Esophagus squamous epithelium (tissue), 5 donors: ENCODE results near the gene HDAC10. TPM values are rescaled to one million over a fixed set of nuclear protein-coding genes. Genes with fewer than 3 reads are reported as not detected.

Experiments used
- DNase-seq: peaks from one replicate; lab custom pipeline; 2025; lab: John Stamatoyannopoulos, UW
- H3K27ac ChIP-seq, 4 donors: fragments of 200-600 bp; sonication (generic); one replicate each; pipeline ENCODE4 v1.5.1; 2016 to 2019; ENCODE audit warnings: mild to moderate bottlenecking in 1 of 4
- H3K27me3 ChIP-seq, 4 donors: fragments of 200-600 bp; sonication (generic); 1 replicate in 3 of 4; 2 replicates in 1 of 4; pipeline versions ENCODE4 v1.5.1 to v1.6.0; 2017 to 2021; ENCODE audit warnings: antibody characterized with exemption in 1 of 4
- H3K36me3 ChIP-seq, 3 donors: fragments of 200-600 bp; sonication (generic); one replicate each; pipeline ENCODE4 v1.5.1; 2016 to 2019
- H3K4me1 ChIP-seq, 3 donors: fragments of 200-600 bp; sonication (generic); one replicate each; pipeline ENCODE4 v1.5.1; 2017 to 2019
- H3K4me3 ChIP-seq, 4 donors: fragments of 200-600 bp; sonication (generic); 1 replicate in 3 of 4; 2 replicates in 1 of 4; pipeline ENCODE4 v1.5.1; 2016 to 2019; ENCODE audit warnings: mild to moderate bottlenecking in 2 of 4, moderate library complexity in 1 of 4
- H3K9me3 ChIP-seq, 3 donors: fragments of 200-600 bp; sonication (generic); one replicate each; pipeline ENCODE4 v1.5.1; 2016 to 2019
- CTCF ChIP-seq, 6 experiments: fragments of 450-650 bp in 4 of 6; fragments of 200-600 bp in 2 of 6; sonication (generic) in 2 of 6; IDR thresholded peaks; one replicate each; pipeline ENCODE4 v1.5.1; 2016 to 2019; ENCODE audit warnings: antibody characterized with exemption in 6 of 6, mild to moderate bottlenecking in 4 of 6, moderate library complexity in 4 of 6
- POLR2A ChIP-seq, 4 donors: fragments of 450-650 bp; IDR thresholded peaks; one replicate each; pipeline ENCODE4 v1.6.1; 2017; ENCODE audit warnings: antibody characterized with exemption in 4 of 4, mild to moderate bottlenecking in 4 of 4, moderate library complexity in 3 of 4
- WGBS, 2 donors: methylation state at CpG; one replicate each; pipeline ENCODE4 v1.1.5; 2018; 5-methylcytosine and 5-hydroxymethylcytosine counted together
- intact Hi-C: fragments of 100-400 bp; cut with DNase I; formaldehyde crosslinking; loops from one replicate; pipeline ENCODE4 v1.15.0; 2022
- total RNA-seq, 4 donors: library from RNA; depleted of rRNA; stranded (reverse); fragments of >200 nt; gene quantifications; one replicate each; pipeline ENCODE4 v1.1.0, GENCODE V29; 2016
- donor health status: DM: yes; HTN: yes; CAD: no.

The HDAC10 gene
- total RNA-seq, 4 donors from 2014 or later: 18.2 to 46.3 (median 35.6) TPM

- no peak for DNase-seq
- H3K4me1 ChIP-seq: peaks cover 37 to 64% (median 47%) of the 10 kb centered on the region in 3 donors
- 75 to 84% methylated on average over 3 to 14 of the region's 15 CpGs for WGBS, 2 donors
- no peaks in the 10 kb centered on the region for H3K9me3 ChIP-seq
- H3K36me3 ChIP-seq: no peaks in the 10 kb centered on the region
- intact Hi-C loops: no loop called here
- H3K27me3 ChIP-seq: peaks cover 0 to 39% (median 0%) of the 10 kb centered on the region in 4 donors
- TF ChIP-seq CTCF (IDR thresholded peaks at IDR 0.05) (no peak), POLR2A (IDR thresholded peaks at IDR 0.05) (no peak)
- H3K27ac ChIP-seq: no peak overlapping the region
- H3K4me3 ChIP-seq: no peak overlapping the region
Observed at GRCh38 chr22:50264946-50265669, 14.0 kb upstream of the HDAC10 start.

GRCh38 chr22:50264104-50264745, 13.2 kb upstream of the HDAC10 start:
- H3K4me1 ChIP-seq: peaks cover 37 to 59% (median 40%) of the 10 kb centered on the region in 3 donors
- TF ChIP-seq CTCF (IDR thresholded peaks at IDR 0.05): no peak
- TF ChIP-seq POLR2A (IDR thresholded peaks at IDR 0.05): no peak
- DNase-seq: no peak
- no peaks in the 10 kb centered on the region for H3K9me3 ChIP-seq
- peaks cover 0 to 48% (median 0%) of the 10 kb centered on the region in 4 donors for H3K27me3 ChIP-seq
- 58% methylated on average over 6 of the region's 15 CpGs; no CpG with 5 or more reads in 1 of the 2 donors for WGBS, 2 donors
- no peaks in the 10 kb centered on the region for H3K36me3 ChIP-seq
- intact Hi-C loops: no loop called here
- no peak overlapping the region for H3K4me3 ChIP-seq
- H3K27ac ChIP-seq: no peak overlapping the region

GRCh38 chr22:50262973-50263617, 12.0 kb upstream of the HDAC10 start:
- H3K4me1 ChIP-seq: peaks cover 30 to 48% (median 30%) of the 10 kb centered on the region in 3 donors
- 20% methylated on average over 1 of the region's 9 CpGs; no CpG with 5 or more reads in 1 of the 2 donors for WGBS, 2 donors
- H3K4me3 ChIP-seq: no peak overlapping the region
- no peak overlapping the region for H3K27ac ChIP-seq
- no peak for TF ChIP-seq CTCF (IDR thresholded peaks at IDR 0.05)
- TF ChIP-seq POLR2A (IDR thresholded peaks at IDR 0.05): no peak
- DNase-seq: no peak
- H3K9me3 ChIP-seq: no peaks in the 10 kb centered on the region
- peaks cover 0 to 58% (median 0%) of the 10 kb centered on the region in 4 donors for H3K27me3 ChIP-seq
- intact Hi-C loops: no loop called here
- H3K36me3 ChIP-seq: no peaks in the 10 kb centered on the region

- Histone ChIP-seq H3K4me1 (peaks cover 23 to 42% (median 26%) of the 10 kb centered on the region in 3 donors), H3K27ac (no peak overlapping the region), H3K36me3 (no peaks in the 10 kb centered on the region), H3K4me3 (no peak overlapping the region), H3K27me3 (peaks cover 0 to 62% (median 0%) of the 10 kb centered on the region in 4 donors), H3K9me3 (no peaks in the 10 kb centered on the region)
- TF ChIP-seq CTCF (IDR thresholded peaks at IDR 0.05) (no peak), POLR2A (IDR thresholded peaks at IDR 0.05) (no peak)
- WGBS, 2 donors: 58% methylated on average over 5 of the region's 7 CpGs; no CpG with 5 or more reads in 1 of the 2 donors
- DNase-seq: no peak
- intact Hi-C loops: no loop called here
Observed at GRCh38 chr22:50262460-50262911, 11.4 kb upstream of the HDAC10 start.
